ENCODE measurements around the gene H2AZ2.

The H2AZ2 gene

GRCh38 chr7:44784364-44784763, 63.5 kb downstream of the H2AZ2 start:
- no peak for DNase-seq (ENCODE audit: low spot score)

GRCh38 chr7:44783407-44783806, 64.5 kb downstream of the H2AZ2 start:
- DNase-seq (ENCODE audit: low spot score) = no peak

GRCh38 chr7:44782460-44782859, 65.4 kb downstream of the H2AZ2 start:
- no peak for DNase-seq (ENCODE audit: low spot score)

Data from GM03348 (cell line).